HFFc6 (cell line): Measurements from ENCODE around the gene SLC25A18. TPM values are rescaled to one million over a fixed set of nuclear protein-coding genes. Genes with fewer than 3 reads are reported as not detected.
"Not testable (repeated sequence)": the region's sequence is repeated elsewhere in the genome, so short reads cannot be mapped to it uniquely, and the experiment has no call there.

ENCODE experiments used
- DNase-seq: peaks from one replicate; pipeline ENCODE4 v3.0.0-alpha.2; 2018
- H3K27ac Mint-ChIP-seq: 2 replicates; pipeline ENCODE4 v1.8.0; 2020; ENCODE audit warnings: mild to moderate bottlenecking, mixed read lengths
- H3K27me3 Mint-ChIP-seq: 2 replicates; pipeline ENCODE4 v1.8.0; 2021; ENCODE audit warnings: mild to moderate bottlenecking, moderate library complexity, mixed read lengths; ENCODE audit not compliant: insufficient read depth
- H3K36me3 Mint-ChIP-seq: 2 replicates; pipeline ENCODE4 v1.8.0; 2021; ENCODE audit warnings: low read depth, mixed read lengths
- H3K4me1 Mint-ChIP-seq: 2 replicates; pipeline ENCODE4 v1.8.0; 2020; ENCODE audit warnings: low read depth, mixed read lengths
- H3K4me3 Mint-ChIP-seq: 2 replicates; pipeline ENCODE4 v1.8.0; 2020; ENCODE audit warnings: mild to moderate bottlenecking, moderate library complexity, mixed read lengths
- H3K9me3 Mint-ChIP-seq: 2 replicates; pipeline ENCODE4 v1.8.0; 2020; ENCODE audit warnings: mild to moderate bottlenecking, mixed read lengths
- total RNA-seq, 6 experiments: library from RNA; stranded (reverse); fragmentation: NEBNext Ultra II Directional; extraction: Animal tissue kit (Norgen Biotek cat#: 25700); gene quantifications; 2 replicates in 1 of 6; 3 replicates in 5 of 6; pipeline ENCODE4 v1.2.3, GENCODE V29; 2021
- TF ChIP-seq, protein P1 (sequence below): fragments of 200-600 bp; sonication (generic); IDR thresholded peaks from 2 replicates; pipeline ENCODE4 v1.5.0; 2021; ENCODE audit warnings: antibody characterized with exemption, mild to moderate bottlenecking

SLC25A18 gene
- total RNA-seq, 6 experiments from 2014 or later, result not detected

DNA sequence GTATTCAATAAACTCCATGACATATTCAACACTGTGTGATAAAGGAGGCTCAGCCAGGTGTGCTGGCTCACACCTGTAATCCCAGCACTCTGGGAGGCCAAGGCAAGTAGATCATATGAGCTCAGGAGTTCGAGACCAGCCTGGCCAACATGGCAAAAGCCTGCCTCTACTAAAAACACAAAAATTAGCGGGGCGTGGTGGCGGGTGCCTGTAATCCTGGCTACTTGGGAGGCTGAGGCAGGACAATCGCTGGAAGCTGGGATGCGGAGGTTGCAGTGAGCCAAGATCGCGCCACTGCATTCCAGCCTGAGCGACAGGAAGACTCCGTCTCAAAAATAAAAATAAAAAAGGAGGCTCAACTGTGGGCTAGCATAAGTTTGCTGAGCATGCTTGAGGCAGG lies 4.1 kb upstream of the SLC25A18 start:
- H3K4me1 Mint-ChIP-seq, result peaks cover 31% of the 10 kb centered on the region

DNA sequence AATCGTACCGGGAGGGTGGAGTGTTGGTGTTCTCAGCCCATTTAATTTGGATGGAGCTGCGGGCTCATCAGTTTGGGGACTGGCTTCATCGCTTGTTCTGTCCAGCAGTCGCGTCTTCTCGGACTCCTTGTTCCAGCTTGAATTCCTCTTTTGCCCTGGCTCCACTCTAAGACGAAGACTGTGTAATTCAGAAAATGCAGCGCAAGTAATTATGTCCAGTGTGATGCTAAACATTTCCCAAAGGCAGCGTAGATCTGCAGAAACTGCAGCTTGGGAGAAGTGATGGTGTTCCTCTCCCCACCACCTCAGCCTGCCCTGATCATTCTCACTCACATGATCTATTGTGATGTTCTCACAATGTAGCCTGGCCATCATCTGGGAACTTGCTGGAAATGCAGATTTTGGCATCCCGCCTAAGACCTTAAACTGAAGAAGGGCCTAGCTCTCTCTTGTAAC lies 666 bp downstream of the SLC25A18 start:
- H3K27me3 Mint-ChIP-seq, result peaks cover 7% of the 10 kb centered on the region
- H3K27ac Mint-ChIP-seq, result no peak overlapping the region
- H3K9me3 Mint-ChIP-seq, result no peaks in the 10 kb centered on the region
- peak; percentile 53 for DNase-seq
- TF ChIP-seq, protein P1, sequence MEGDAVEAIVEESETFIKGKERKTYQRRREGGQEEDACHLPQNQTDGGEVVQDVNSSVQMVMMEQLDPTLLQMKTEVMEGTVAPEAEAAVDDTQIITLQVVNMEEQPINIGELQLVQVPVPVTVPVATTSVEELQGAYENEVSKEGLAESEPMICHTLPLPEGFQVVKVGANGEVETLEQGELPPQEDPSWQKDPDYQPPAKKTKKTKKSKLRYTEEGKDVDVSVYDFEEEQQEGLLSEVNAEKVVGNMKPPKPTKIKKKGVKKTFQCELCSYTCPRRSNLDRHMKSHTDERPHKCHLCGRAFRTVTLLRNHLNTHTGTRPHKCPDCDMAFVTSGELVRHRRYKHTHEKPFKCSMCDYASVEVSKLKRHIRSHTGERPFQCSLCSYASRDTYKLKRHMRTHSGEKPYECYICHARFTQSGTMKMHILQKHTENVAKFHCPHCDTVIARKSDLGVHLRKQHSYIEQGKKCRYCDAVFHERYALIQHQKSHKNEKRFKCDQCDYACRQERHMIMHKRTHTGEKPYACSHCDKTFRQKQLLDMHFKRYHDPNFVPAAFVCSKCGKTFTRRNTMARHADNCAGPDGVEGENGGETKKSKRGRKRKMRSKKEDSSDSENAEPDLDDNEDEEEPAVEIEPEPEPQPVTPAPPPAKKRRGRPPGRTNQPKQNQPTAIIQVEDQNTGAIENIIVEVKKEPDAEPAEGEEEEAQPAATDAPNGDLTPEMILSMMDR, result no peak
- peak overlapping the region; percentile 45 for H3K4me3 Mint-ChIP-seq
- no peaks in the 10 kb centered on the region for H3K36me3 Mint-ChIP-seq
- peaks cover 33% of the 10 kb centered on the region for H3K4me1 Mint-ChIP-seq

More for the DNA sequence above, 4.1 kb upstream of the SLC25A18 start:
- TF ChIP-seq, protein P1, result no peak
- Mint-ChIP-seq H3K4me3 (no peak overlapping the region), H3K36me3 (no peaks in the 10 kb centered on the region), H3K27ac (no peak overlapping the region), H3K27me3 (peaks cover 4% of the 10 kb centered on the region), H3K9me3 (no peaks in the 10 kb centered on the region)
- DNase-seq, result no peak

DNA sequence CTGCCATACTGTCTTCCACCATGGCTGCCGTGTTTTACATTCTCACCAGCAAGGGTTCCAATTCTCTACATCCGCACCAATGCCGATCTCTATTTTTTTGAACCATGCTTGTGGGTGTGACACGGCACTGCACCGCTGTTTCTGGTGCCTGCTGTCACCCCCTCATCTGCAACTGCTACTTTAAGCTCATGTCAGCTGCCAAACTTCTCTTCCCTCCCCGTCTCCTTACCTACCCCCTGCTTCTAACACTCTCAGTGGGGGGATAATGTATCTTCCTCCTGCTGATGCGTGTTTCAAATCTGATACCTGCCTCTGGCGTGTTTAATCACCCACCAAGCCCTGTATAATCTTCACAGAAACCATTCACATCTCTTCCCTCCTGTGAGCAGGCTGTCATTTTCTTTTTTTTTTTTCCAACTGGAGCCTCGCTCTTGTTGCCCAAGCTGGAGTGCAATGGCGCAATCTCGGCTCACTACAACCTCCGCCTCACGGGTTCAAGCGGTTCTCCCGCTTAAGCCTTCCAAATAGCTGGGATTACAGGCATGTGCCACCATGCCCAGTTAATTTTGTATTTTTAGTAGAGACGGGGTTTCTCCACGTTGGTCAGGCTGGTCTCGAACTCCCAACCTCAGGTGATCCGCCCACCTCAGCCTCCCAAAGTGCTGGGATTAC lies 2.9 kb downstream of the SLC25A18 start:
- H3K27ac Mint-ChIP-seq, H3K4me3 Mint-ChIP-seq, H3K36me3 Mint-ChIP-seq, DNase-seq, H3K27me3 Mint-ChIP-seq, H3K9me3 Mint-ChIP-seq: not testable (repeated sequence)
- H3K4me1 Mint-ChIP-seq, result peaks cover 43% of the 10 kb centered on the region

DNA sequence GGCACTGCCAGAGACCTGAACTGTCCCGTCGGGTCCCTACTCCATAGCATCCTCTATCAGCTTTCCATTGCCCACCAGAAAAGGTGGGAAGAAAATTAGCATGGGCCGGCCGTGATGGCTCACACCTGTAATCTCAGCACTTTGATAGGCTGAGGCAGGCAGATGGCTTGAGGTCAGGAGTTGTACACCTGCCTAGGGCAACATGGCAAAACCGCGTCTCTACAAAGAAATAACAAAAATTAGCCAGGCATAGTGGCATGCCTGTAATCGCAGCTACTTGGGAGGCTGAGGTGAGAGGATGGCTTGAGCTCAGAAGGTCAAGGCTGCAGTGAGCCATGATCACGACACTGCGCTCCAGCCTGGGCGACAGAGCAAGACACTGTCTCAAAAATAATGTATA lies 3.5 kb downstream of the SLC25A18 start:
- no peaks in the 10 kb centered on the region for H3K36me3 Mint-ChIP-seq
- H3K27me3 Mint-ChIP-seq, result peaks cover 7% of the 10 kb centered on the region; the same call in 1 of the 2 replicates
- H3K9me3 Mint-ChIP-seq, result no peaks in the 10 kb centered on the region
- TF ChIP-seq, protein P1, result no peak
- peaks cover 49% of the 10 kb centered on the region for H3K4me1 Mint-ChIP-seq
- no peak overlapping the region for H3K27ac Mint-ChIP-seq
- no peak for DNase-seq
- no peak overlapping the region for H3K4me3 Mint-ChIP-seq

DNA sequence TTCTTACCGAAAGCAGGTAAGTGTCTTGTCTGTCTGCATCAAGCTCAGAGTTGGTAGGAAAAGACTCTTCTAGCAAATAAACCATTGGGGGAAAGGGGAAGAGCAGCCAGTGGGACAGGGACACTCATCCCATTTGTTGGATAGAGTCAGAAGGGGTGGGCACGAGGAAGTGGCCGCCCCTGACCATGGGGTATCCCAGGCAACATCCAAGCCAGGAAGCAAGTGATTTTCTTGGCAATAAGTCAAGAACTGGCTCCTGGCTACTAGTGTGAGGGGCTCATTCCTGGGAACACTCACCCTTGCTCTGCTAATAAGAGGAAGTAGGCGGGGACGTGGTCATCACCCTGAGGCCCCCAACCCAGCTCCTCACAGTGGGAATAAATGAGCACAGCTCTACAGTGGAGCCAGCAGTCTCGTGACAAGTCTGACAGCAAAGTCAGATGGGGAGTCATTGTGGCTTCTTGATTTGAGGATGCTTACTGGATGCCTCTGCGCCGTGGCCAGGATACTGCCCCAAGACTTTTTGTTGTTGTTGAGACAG lies 6.7 kb downstream of the SLC25A18 start:
- Mint-ChIP-seq H3K9me3 (no peaks in the 10 kb centered on the region), H3K27me3 (peaks cover 7% of the 10 kb centered on the region; the same call in 1 of the 2 replicates), H3K4me1 (peaks cover 30% of the 10 kb centered on the region), H3K4me3 (peak overlapping the region; percentile 85), H3K36me3 (no peaks in the 10 kb centered on the region), H3K27ac (peak overlapping the region; percentile 93)
- TF ChIP-seq, protein P1, result no peak
- DNase-seq, result no peak
